HG02642 (cell line): Measurements from ENCODE around the gene THRA.

ENCODE experiments used
- ATAC-seq: cut with Tn5 transposase; IDR thresholded peaks from one replicate; pipeline ENCODE4 v1.9.1; 2021; ENCODE audit warnings: mild to moderate bottlenecking; ENCODE audit not compliant: unreplicated experiment, poor library complexity

Gene THRA

DNA sequence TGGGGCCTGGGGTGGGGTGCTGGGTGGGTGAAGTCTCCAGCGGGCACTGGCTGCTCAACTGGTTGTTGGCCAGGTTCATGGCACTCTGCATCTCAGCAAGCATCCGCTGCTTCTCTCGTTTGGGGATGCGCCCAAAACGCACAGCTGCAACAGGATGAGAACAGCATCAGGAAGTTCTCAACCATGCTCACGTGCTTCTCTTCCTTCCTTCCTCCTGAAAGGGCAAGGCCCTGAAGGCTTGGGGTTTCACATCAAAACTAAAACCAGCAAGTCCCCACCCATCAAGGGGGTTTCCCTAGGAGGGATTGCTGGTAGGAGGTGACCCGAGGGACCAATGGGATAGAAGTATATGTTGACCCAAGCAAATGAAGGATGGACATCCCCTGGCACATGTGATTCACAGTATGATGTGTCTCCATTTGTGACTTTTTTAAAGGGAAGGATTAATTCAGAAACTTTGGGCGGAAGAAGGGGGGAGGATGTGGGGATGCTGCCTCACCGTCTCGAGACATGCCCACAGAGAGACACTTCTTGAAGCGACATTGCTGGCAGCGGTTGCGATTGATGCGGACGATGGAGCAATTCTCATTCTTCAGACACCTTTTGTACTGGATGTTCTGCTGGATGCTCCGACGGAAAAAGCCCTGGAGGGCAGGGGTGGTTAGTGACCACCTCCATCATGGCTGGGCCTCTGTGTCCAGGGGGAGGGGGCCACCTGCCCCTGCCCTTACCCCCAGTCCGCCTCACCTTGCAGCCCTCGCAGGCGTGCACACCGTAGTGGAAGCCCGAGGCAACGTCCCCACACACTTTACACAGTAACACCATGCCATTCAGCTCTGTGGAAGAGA lies 33.4 kb downstream of the THRA start:
- ATAC-seq = peak; percentile 44

DNA sequence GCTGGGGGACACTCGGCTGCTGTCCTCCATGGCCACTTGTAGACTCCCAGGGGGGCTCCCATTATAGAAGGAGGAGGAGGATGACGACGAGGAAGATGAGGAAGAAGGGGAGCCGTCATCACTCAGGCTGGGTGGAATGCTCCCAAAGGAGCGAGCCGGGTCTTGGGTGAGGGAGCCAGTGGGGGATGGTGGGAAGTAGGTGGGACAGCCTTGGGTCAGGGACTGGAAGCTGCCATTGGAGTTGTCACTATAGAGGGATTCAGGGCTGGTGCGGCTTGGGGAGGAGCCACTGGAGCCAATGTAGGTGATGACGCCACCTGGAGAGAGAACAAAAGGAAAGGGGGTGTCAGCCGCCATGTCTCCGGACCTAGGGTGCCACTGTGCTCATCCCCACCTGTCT lies 34.3 kb downstream of the THRA start:
- ATAC-seq = no peak

DNA sequence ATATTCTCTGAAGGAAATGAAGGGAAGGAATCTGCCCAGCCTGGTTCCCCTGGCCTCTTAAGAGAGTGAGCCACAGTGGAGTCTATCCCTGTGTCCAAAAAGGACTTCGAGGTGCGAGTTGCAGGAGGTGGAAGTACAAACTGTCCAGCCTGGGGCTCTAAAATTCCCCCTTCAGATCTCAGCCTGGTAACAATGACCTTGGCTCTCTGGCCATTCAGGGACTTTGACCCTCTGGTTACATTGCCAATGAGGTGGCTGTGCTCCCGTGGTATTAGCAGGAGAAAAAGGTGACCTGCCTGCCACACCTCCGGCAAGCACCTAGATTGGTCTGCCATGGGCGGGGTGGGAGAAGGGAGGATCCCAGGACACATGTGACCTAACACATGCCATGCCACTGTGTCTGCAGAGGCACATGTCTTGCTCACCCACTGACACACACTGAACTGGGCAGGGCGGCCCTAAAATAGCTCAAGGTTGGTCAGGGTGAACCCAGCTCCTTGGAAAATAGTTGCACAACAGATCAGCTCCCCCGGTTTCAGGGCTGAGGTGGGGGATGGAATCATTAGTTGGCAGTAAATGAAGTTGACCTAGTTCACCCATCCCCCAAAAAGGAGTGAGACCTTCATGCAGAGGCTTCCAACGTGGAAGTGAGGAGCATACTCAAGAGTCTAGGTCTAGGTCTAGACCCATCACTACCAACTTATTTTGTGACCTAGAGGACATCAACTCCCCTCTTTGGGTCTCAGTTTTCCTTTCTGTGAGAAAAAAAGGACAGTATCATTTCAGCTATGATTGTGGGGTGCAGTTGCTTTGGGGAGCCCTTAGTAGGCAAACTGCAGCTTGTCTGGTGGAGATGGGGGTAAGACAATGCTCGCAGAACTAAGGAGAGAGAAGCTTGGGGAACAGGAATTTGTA lies 35.4 kb downstream of the THRA start:
- ATAC-seq = no peak

DNA sequence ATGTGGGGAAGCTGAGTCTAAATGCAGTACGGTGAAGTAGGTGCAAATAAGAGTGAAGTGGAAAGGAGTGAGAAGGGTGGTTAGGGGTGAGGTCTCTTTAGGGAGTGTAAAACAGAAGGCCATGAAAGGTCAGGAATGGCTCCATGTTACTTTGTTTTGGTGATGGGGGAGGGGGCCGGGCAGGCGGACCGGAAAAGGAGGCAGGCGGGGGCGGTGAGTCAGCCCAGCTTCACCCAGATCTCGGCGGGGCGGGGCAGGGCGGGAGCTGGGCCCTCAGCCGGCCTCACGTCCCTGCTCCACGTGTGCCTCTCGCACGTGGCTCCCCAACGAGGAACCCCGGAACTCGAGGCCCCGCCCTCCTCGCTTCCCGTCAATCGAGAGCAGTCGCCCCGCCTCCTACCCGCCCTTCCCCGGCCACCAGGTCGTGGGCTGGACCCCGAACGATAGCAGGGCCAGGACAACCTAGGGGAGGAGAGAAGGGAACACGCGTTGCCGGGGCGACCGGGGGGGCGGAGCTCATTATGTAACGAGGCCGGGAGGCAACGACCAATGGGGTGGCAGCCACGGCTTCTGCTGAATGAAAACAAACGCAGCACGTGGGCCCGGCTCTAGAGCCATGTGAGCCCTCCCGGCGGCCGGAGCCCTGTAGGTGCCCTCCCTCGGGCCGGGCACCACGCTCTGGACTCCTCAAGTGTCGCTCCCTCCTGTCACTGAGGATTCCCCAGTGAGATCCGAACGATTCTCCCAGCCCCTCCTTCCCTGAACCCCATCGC lies 36.3 kb downstream of the THRA start:
- ATAC-seq = peak; percentile 71

DNA sequence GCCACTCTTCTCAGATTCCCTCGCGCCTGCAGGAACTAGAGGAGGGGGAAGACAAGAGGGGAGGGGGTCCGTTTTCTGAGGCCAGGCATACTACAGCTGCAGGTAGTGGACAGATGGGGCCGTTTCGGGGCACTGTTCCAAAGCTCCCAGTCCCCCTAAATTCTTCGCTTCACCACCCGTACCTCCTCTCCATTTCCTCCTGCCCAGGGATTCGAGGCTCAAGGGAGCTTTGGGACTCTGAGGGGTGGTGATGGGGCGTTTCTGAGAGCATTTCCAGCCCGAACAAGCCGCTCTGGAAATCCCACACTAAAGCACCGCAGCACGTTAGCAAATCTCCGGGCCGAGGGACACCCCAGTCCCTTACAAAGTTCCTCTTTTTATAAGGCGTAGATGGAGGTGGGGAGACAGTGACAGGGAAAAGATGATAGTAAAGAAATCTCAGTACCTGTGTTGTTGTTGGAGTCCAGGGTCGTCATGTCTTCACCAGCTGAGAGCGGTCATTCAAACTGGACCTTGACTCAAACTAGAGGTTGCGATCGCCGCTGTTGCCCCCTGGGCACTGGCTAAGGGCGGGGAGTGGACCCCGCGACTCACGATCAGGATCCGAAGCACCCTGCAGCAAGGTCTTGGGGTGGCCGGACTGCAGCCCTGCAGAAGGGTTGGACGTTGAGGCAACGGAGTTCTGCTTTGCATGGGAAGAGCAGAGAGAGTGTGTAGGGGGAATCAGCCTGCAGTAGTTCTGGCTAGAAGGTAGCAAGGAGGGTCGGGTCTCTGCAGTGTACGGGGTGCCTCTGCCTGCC lies 37.1 kb downstream of the THRA start:
- ATAC-seq = no peak

DNA sequence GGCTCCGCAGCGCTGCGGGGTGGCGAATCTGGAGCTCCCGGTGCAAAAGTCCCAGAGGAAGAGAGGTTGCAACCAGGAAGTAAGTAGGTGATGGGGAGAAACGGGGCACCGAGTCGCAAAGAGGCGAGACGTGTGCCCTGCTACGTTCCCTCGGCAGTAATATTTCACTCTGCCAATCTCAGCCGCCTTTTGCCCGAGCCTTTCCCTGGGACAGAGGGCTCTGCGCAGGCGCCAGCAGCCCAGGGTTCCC lies 37.6 kb downstream of the THRA start, which contains the start of gene NR1D1:
Gene NR1D1, minus strand, starts transcription at position 171 of the 250 bp plus-strand sequence. CDS start 495 bp downstream, outside the sequence.
- ATAC-seq = peak; percentile 0

DNA sequence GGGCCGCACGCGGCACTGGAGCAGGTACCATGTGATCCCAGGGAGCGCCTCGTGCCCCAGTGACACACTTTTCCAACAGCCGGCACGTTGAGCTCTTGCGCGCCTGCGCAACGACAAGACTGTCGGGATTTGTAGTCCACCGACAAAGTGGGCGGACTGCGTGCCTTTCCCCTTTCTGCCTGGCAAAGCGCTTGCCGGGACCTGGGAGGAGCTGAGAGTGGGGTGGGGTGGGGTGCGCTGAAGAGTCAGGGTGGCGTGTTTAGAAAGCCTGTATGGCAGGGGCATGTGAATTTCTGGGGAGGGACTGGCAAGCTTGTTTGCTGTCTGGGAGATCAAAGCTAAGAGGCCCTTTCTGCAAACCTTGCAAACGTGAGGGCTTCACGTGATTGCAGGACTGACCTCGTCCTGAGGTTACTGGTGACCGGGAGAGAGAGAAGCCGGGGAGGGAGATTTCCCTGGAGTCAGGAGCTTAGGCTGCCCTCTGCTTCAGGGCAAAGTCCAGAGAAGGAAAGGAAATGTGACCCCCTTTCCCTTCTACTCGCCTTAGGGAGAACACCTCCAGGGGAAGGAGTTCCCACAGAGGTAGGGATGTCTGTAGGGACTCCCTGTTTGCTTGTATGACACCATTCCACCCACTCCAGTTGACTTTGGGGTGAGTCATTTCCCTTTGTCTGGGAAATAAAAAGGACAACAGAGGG lies 38.1 kb downstream of the THRA start:
- peak; percentile 33 for ATAC-seq

DNA sequence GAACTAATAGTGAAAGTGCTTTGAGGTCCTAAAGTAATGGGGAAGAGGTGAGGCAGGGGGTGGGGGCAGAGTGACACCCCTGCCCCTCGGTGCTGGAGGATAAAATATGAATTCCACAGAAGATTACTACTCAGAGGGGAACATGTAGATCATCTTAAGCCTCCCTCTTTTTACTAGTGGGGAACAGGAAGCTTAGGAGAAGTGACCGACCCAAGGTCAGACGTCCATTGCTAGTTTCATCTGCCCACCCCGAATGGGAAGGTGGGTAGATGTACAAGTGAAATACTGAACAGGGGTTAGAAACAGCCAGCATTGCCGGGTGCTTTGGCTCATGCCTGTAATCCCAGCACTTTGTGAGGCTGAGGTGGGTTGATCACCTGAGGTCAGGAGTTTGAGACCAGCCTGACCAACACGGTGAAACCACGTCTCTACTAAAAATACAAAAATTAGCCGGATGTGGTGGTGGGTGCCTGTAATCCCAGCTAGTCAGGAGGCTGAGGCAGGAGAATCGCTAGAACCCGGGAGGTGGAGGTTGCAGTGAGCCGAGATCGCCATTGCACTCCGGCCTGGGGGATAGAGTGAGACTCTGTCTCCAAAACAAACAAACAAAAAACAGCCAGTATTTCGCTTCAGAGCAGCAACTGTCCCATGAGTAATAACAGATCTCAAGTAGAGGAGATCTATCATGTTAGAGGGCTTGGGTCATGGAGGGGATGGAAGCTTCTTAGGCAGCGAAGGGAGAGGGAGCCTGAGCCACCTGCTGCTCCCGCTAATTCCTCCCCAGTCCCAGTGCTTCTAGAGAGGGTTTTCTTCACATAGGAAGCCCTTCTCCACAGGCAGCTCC lies 38.8 kb downstream of the THRA start:
- ATAC-seq = no peak

DNA sequence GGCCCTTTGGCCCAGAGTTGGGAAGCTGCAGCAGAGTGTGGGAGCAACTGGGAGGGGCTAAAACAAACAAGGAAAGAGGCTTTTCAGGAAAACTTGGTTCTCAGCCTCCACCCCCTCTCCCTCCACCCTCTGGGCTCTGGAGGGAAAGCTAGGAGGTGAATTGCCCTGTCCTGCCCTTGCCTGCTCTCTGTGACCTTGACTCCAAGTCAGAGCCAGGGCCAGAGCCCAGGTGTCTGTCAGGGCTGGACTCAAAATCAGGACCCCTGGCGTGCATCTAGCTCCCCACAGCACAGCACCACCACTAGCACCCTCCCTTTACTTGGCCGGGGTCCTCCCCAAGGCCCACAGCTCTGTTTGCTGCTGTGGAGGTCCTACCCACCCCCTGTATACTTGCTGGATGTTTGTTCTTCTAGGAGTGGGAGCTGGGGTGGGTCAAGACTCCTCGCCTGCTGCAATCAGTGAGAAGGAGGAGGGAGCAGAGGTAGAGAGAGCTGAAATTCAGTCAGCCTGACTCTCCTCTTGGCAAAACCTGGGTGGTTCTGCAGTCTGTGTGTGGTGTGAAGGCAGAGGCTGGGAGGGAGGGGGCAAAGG lies 40.4 kb downstream of the THRA start:
- ATAC-seq = no peak

DNA sequence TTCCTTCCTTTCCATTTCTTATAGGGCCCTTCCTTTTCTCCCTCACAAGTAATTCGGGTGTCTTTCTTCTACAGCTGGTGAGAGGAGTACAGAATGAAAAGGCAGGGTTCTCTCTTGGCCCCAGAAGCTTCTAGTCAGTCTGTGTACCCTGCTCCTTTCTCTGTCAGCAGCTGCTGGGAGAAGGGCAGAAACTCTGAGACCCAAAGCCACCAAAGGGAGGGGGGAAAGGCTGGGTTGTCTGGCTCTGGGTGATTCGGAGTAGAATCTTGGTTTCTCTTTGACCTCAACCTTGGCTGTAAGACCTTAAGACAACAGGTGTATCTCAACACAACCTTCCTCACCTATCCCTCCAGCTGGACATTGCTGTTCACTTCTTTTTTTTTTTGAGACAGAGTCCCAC lies 40.9 kb downstream of the THRA start:
- no peak for ATAC-seq

DNA sequence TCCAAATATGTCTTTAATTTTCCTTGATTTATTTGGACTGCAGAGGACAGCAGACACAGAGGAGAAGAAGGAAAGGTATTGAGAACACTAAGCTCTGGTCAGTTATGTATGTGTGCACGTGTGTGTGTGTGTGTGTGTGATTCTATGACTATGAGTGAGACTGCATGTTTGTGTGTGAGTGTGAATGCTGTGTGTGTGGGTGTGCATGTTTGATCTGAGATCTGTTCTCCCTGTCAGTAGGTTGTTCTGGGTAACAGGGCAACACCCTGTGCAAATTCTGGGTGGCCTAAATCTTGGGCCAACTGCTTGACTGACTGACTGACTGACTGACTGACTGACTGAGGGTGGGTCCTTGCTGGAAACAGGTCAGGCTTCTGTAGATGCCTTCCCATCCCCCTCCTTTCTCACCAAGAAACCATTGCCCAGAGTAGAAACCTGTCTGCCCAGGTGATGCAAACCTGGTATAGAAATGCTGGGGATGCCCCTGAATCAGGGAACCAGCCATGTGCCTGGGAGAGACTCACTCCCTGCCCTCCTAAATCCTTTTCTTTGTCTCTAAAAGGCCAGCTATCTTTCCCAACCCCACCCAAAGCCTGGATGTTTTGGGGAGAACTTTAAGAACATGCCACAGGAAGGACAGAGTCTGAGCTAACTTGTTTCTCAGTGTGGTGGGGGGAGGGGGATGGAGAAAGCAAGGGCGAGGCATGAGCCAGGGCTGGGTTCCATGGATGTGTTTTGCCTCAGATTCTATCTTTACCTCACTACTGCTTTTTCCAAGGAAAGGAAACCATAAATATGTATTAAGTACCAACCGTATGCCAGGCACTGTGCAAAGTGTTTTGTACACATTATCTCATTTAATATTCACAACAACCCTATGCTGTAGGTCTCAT lies 42.1 kb downstream of the THRA start:
- no peak for ATAC-seq

DNA sequence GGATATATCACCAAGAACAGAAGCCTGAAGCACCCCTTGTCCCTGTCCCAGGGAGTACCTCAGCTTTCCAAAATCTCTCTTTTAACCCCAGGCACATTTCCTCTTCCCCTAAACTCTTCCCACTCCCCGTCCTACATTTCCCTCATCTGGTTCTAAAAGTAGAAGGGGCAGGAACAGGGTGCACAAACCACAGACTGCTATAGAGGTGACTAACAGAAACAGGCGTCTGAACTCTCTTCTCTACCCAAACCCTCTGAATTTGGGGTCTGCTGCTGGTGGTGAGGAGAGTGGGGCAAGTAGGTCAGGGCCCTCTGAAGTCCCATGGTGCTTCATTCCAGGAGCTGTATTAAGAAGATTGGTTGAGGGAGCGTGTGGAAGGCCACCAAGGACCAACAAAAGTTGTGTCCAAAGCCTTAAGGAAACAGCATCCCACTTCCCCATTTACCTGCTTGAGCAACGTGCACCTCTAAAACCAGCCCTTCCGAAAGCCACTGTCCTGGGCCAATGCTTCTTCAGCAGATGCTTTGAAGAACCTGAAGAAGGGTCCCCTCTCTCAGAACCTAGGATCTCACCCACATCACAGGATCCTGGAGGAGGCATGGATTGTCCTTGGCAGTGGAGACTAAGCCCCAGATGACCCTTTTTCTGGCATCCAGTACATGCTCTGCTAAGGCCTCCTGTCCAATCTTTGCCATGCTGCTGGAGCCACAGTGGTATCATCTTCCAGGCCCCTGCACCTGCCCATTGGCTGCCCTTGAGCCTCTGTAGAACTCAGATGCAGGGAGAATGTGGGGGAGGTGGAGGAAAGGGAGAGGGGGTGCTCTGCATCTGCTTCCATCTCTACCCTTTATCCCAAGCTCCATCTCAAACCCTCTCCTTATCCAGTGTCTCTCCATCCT lies 43.3 kb downstream of the THRA start:
- no peak for ATAC-seq

DNA sequence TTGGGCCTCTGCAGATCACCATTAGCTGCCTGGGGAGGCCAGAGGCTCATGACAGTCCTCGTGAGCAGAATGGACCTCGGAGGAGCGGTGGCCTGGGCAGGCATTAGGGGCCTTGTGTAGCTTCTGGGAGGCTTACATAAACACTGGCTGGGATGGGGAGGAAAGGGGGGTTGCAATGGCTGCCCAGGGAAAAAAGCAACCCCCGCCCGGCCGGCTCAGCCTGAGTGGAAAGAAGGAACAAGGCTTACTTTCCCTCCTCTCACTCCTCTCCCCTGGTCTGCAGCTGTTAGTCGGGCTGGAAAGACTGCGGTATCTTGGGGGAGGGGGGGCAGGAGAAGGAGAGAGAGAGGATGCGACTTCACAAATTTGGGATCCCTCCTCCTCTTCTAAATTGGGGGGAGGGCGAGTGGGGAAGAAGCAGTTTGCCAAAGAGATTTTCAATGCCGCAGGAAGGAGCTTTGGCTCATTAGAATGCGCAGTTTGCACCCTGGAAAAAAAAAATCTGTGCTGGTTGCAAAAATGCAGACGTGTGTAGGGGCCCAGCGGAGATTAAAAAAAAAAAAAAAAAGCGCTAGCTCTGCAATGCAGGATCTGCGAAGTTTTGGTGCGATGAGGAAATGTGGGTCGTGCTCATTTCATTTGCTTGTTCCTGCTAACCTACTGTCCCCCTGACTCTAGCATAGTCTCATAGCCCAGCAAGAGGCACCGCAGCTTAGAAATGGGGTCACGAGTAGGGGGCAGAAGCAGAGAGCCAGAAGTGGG lies 44.2 kb downstream of the THRA start:
- no peak for ATAC-seq

DNA sequence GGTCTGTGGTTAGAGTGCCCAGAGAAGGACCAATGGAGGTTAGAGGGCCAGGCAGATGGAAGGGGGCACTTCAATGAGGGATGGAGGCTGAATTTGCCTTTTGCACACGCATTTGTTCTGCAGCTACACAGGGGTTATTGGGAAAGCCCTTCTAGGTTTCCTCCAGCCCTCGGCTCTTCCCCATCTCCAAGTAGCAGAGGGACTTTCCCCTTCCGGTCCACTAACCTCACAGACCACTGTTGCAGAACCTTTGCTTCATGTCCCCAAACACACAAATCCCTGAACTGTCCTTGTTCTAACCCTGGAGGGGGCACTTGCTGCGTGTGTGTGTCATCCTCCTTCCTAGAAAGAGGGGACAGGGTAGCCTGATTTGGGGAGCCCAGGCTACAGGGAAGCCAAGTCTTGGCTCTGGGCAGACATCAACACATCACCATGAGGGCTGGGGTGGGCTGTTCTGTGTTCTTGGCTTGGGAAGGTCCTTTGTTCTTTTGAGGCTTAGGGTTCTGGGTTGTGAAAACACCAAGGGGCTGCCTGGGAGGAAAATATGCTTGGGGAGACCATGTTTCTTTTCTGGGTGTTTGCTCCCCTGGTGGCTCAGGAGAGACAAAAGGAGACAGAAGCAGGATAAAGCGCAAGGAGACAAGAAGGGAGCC lies 44.9 kb downstream of the THRA start:
- ATAC-seq = no peak
